HG03520 (cell line): ENCODE measurements around the gene ST6GAL2.

ENCODE experiments used
- ATAC-seq: cut with Tn5 transposase; IDR thresholded peaks from one replicate; pipeline ENCODE4 v1.9.1; 2021; ENCODE audit warnings: mild to moderate bottlenecking, moderate library complexity; ENCODE audit not compliant: unreplicated experiment

The ST6GAL2 gene

GRCh38 chr2:106830191-106830590, 55.8 kb downstream of the ST6GAL2 start:
- ATAC-seq: no peak

GRCh38 chr2:106828119-106828518, 57.8 kb downstream of the ST6GAL2 start:
- ATAC-seq: no peak

DNA sequence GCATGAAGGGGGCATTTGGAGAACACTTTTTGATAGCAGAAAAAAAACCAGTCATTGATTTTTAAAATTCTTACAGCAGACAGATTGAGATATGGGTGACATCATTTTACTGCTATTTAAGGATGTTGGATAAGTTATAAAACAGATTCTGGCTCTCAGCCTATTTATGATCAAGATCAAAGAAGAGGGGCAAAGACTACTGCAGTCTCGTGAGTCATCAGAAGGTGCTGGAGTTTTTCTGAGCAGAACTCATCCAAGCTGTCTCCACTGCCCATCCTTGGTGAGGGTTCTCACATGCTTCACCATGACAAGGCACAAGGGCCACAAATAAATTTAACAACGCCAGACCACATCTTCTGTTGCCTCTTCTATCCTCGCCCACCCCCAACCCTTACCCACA, 58.8 kb downstream of the ST6GAL2 start:
- ATAC-seq: no peak

DNA sequence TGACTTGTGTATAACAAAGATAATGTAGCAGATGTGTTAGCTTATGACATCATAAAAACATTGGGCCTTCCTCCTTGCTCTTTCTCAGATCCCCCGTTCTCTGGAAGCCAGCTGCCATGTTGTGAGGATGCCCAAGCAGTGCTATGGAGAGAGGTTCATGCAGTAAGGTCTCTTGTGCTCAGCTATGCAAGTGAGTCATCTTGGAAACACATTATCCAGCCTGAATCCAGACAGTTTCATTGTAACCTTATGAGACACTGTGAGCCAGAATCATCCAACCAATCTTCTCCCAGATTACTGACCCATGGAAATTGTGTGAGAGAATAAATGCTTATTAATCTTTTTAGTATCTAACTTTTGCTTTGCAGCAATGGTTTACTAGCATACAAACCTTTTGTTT, 60.8 kb downstream of the ST6GAL2 start:
- no peak for ATAC-seq

DNA sequence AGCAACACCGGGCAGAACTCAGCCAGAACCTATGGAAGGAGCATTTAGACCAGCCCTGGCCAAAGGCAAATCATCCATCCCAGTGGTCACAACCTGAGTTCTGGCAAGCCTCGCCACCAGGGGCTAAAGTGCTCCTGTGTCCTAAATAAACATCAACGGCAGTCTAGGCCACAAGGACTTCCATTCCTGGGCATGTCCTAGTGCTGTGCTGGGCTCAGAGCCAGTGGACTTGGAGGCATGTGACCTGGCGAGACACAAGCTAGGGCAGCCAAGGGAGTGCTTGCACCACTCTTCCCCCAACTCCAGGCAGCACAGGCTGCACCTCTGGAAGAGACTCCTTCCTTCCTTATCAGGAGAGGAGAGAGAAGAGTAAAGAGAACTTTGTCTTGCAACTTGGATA, 69.0 kb downstream of the ST6GAL2 start:
- no peak for ATAC-seq

- no peak for ATAC-seq
These were observed 73.1 kb downstream of the ST6GAL2 start for GRCh38 chr2:106812841-106813240.

DNA sequence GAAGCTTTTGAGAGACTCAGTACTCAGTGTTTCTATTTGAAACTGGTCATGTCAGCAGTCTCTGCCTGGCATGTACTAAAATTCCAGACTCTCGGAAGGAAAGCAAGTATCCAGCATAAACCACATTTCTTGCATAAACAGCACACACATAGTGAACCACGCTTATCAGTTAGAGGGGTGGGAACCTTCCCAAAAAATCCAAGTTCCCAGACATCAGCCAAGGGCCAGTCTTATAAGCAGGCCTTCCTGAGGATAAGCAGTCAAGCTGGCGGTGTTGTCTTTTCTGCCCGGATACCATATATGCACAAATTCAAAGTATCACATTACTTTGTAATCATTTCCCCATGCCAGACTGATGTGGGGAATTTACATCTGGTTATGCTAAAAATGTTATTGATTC, 73.6 kb downstream of the ST6GAL2 start:
- ATAC-seq: no peak

DNA sequence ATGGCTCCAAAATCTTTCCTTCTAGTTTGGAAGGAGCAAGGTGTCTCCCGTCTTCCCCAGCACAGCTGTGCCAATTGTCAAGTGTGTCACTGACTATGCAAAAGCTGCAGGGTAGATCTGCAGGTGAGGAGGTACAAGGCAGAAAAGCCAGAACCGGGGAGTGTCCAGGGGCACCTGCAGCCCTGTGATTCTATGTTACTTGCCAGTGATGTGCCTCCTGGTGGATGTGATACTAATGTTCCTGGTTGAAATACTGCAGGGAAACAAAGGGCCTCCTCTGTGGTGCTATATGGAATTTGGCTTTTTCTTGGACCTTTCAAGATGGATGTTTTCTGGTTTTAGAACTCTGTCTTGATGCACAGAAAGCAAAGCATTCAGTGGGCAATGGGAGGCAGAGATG, 80.3 kb downstream of the ST6GAL2 start:
- no peak for ATAC-seq

DNA sequence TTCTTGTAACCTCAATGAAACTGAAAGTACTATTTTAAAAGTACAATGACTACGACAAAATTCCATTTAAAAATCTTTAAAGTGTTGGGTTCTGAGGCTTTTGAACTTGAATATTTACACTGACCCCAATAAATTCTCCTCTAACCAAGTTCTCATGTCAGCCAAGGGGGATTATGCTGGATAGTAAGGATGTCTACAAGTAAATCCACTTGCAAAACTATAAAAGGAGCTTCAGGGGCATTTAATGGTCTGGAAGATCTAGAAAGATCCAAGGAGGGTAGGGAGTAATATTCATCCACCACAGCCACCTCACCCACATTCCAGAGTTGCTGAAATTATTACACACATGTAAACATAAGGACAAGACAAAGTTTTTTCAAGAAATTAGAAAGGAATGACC, 81.8 kb downstream of the ST6GAL2 start:
- ATAC-seq: no peak

GRCh38 chr2:106800976-106801655, 84.9 kb downstream of the ST6GAL2 start:
- no peak for ATAC-seq

GRCh38 chr2:106800180-106800579, 85.8 kb downstream of the ST6GAL2 start:
- ATAC-seq: no peak

- ATAC-seq: no peak
These were observed 87.0 kb downstream of the ST6GAL2 start for GRCh38 chr2:106798826-106799552.

DNA sequence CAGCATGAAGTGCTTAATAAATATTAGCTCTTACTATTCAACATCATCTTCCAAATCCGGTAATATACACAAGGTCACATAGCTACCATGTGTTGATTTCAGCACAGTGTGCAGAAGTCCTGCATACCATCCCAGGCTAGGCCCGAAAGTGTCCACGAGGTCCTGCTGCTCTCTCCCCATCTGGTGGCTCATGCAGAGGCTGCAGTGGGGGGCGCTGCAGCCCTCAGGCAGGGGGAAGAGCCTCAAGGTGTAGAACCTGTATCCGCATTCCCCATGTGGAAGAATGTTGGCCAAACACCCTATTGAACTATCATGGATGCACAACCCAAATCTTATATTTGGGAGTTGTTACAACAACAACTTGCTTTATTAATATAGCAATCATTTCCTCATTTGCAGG, 88.5 kb downstream of the ST6GAL2 start:
- no peak for ATAC-seq

DNA sequence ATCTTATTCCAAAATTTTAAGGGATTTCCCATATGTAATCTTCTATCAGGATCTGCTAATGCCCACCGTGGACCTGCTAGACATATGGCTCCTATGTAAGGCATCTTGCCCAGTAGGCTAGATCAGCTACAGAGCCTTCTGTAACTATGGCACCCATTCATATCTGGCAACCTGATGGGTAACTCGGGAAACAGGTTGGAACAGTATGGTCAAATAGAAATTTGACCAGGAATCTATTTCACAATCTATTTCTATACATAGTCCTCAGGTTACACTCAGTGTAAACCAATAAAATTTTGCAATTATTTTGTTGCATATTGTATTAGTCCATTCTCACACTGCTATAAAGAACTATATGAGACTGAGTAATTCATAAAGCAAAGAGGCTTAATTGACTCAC, 93.3 kb downstream of the ST6GAL2 start:
- ATAC-seq: no peak

DNA sequence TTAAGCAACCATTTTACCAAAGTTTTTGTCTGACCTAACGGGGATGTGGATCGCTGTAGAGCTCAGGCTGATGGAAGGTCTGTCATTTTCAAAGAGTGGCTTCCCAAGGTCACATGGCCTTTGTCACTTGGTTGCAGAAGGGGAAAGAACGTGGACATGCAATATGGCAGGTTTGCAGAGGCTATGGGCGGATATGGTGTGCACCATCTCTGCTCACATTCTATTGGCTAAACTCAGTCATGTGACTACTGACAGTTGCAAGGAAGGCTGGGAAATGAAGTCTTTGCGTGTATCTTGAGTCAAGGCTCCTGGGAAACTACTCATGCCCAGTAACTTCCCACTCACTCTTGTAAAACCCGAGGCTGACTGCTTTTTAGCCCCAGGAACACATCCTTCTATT, 96.8 kb downstream of the ST6GAL2 start:
- no peak for ATAC-seq

- no peak for ATAC-seq
These were observed 103.3 kb downstream of the ST6GAL2 start for GRCh38 chr2:106782681-106783080.

DNA sequence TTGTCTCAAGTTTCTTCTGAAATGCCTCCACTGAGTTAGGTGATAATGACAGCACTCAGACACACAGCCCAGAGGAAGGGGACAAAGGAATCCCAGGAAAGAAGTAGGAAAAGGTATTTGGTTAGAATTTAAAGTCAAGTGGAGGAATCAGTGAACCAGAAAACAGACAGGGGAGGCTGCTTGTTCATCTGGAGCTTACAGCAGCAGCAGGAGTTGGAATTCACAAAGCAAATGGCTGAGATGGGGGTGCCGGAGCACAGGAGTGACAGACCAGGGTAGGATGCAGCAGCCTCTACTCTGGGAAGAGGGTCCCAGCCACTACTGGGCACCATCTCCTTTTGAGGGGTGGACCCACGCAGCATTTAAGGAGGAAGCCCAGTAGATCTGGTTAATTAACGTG, 104.8 kb downstream of the ST6GAL2 start:
- no peak for ATAC-seq

DNA sequence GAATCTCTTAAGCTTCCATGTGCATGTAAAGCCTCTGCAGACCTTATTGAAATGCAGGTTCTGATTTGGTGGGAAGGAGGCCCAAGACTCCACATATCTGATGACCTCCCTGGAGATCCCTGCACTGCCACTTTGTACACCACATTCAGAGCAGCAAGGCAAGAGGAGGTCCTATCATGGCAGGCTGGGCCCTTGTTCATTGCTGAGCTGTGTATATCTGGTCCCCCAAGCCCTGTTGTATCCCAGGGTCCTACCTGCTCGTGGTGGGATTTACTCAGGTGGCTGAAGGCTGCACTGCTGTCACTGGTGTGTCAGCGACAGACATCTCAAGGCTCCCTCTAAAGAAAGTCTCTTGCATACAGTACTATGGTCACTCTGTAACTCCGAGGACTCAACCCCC, 114.2 kb downstream of the ST6GAL2 start:
- ATAC-seq: no peak

GRCh38 chr2:106770986-106771385, 115.0 kb downstream of the ST6GAL2 start:
- ATAC-seq: no peak

GRCh38 chr2:106764614-106765013, 121.4 kb downstream of the ST6GAL2 start:
- ATAC-seq: no peak

DNA sequence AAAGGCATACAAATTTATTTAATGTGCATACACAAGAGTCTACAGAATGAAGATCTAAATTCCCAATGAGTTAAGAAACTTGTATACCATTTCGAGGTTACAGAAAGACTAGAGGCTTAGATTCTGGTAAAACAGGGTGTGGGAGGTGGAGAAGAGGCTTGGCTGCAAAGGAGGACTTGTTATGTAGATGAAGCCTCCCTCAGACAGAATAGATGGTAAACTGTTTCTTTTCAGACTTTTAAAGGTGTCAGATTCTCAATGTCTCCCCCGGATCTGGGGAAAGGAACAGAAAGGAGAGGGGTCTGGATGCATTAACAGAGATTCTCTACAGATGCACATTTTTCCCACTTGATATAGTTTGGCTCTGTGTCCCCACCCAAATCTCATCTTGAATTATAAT, 126.0 kb downstream of the ST6GAL2 start:
- ATAC-seq: no peak

DNA sequence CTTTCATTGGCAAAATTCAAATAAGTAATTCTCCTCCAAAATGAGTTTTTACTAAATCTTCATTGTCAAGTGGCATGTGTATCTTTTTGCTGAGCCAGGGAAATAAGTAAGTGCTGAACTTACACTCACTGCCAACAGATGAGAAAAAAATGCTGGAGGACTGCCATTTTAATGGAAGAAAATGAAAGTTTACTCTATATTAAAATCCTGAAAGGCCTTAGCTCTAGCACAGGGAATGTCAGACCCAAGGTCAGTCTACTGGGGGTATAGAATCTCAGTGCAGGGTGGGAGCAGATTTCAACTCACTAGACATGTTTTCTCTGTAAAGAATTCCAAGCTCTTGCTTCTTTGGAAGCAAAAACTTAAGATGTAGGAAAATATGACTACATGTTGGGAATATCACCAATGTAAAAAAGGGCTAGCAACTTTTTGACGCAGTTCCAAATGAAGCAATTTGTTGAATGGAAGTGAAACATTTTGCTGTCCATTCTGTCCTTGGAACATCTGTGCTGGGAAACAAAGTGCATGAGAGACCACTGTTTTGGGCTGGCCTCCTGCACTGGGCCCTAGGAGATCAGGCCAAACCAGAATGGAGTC, 127.0 kb downstream of the ST6GAL2 start:
- ATAC-seq: no peak
